ENCODE results near the gene GBX1. TPM values are rescaled to one million over a fixed set of nuclear protein-coding genes. Genes with fewer than 3 reads are reported as not detected.

The GBX1 gene
- total RNA-seq, 2 donors from 2014 or later, result not detected

DNA sequence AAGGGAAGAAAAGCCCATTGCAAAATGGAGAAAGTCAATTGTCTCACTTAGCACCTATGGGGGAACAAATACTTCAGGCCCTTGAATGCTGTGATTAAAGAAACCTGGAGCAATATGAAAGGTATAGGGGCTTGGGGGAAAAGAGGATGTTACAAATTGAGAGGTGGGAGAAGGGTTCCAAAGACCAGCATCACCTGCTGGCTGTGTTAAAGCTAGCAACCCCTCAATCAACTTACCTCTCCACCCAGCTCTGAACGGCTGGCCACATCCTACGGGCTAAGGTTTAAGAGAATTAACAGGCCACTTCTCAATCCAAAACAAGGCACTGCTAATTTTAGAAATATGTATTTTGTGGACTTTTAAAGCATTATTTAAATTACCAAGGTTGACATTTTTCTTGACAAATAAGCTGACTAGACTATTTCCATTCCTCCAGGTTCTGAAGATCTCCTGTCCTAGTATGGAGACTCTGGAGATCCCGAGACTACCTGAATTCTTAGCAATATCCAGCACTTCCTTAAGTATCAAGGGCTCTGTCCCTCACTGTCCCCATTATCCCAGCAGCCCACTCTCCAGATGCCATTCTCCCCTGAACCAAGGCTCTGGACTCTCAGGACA lies 43.8 kb upstream of the GBX1 start:
- H3K27me3 ChIP-seq, result no peaks in the 10 kb centered on the region
- peaks cover 0 to 15% of the 10 kb centered on the region in 2 donors for H3K36me3 ChIP-seq (replicated peaks in 1 of 2; ENCODE audit: insufficient read depth in 1 of 2, low read depth in 2 of 2)
- H3K4me1 ChIP-seq, result no peaks in the 10 kb centered on the region
- intact Hi-C loops (cut with DNase I), result no loop called here
- no peak for TF ChIP-seq POLR2A (IDR thresholded peaks at IDR 0.05)
- TF ChIP-seq, protein P1, sequence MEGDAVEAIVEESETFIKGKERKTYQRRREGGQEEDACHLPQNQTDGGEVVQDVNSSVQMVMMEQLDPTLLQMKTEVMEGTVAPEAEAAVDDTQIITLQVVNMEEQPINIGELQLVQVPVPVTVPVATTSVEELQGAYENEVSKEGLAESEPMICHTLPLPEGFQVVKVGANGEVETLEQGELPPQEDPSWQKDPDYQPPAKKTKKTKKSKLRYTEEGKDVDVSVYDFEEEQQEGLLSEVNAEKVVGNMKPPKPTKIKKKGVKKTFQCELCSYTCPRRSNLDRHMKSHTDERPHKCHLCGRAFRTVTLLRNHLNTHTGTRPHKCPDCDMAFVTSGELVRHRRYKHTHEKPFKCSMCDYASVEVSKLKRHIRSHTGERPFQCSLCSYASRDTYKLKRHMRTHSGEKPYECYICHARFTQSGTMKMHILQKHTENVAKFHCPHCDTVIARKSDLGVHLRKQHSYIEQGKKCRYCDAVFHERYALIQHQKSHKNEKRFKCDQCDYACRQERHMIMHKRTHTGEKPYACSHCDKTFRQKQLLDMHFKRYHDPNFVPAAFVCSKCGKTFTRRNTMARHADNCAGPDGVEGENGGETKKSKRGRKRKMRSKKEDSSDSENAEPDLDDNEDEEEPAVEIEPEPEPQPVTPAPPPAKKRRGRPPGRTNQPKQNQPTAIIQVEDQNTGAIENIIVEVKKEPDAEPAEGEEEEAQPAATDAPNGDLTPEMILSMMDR (IDR thresholded peaks at IDR 0.05), result no peak
- ATAC-seq (no peak), DNase-seq (no peak)
- no peak overlapping the region for H3K4me3 ChIP-seq
- H3K9me3 ChIP-seq, result no peaks in the 10 kb centered on the region
- 76 to 84% methylated on average over 3 of the region's 3 CpGs for WGBS, 2 donors
- H3K27ac ChIP-seq, result no peak overlapping the region

DNA sequence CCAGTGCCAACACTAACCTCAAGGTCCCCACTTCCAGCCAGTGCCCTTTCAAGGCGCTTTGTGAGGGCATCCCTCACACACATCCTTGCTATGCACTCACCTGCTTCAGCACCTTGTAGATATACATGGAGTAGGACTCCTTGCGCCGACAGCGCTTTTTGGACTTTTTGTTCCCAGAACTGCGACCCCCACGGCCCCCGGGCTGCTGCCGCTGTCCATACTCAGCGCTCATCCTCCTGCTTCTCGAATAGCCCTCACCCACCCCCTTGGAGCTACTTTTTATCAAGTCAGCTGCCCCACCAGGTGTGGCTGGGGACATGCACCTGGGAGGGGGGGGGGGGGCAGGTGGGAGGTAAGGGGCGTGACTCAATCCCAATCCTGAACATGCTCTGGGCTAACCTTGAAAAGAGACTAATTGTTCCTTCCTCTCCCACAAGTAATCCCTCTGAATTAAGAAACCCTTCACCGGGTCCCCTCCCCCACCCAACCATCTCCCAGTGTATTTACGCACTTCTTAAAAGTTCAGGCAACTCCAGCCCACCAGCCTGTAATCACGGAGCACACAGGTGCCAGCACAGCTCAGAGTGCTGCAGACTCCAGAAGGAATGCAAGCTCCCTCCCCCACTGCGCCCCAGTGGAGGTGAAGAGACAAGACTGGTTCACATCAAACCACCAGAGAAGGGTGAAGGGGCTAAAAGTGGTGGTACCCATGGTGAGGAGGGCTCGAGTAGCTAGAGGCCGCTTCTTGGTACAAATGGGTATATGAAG lies 42.8 kb upstream of the GBX1 start, which contains the start of gene H2BK1:
TSS of gene H2BK1 (minus strand) at position 402 of the 768 bp plus-strand sequence. CDS start at position 232, 170 bp downstream.
- H3K27me3 ChIP-seq, result no peaks in the 10 kb centered on the region
- intact Hi-C loops (cut with DNase I), result no loop called here
- H3K36me3 ChIP-seq (replicated peaks in 1 of 2; ENCODE audit: insufficient read depth in 1 of 2, low read depth in 2 of 2), result peaks cover 0 to 7% of the 10 kb centered on the region in 2 donors
- TF ChIP-seq, protein P1 (IDR thresholded peaks at IDR 0.05), result no peak
- no peak for TF ChIP-seq POLR2A (IDR thresholded peaks at IDR 0.05)
- ATAC-seq (no peak), DNase-seq (no peak)
- H3K4me1 ChIP-seq, result no peaks in the 10 kb centered on the region
- no peak within 1 kb of the TSS for H3K27ac ChIP-seq
- no peaks in the 10 kb centered on the region for H3K9me3 ChIP-seq
- WGBS, 2 donors, result 58 to 59% methylated on average over 17 of the region's 17 CpGs
- no peak within 1 kb of the TSS for H3K4me3 ChIP-seq

DNA sequence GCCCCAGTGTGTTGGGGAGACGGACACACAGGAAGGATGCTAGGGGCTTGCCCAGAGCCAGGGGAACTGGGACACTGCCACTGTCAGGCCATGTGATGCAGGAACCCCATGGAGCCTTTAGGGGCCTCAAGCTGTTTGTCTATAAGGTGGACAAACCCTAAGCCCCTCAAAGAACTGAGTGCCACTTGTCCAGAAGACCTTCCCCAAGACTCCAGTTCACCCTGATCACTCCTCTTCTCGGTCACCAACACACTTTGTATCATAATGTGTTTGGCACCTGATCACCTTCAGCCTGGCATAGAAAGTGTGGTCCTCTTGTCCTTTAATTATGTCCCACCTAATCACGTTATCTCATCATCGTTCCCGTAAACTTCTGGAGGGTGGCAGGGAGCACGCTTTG lies 42.1 kb upstream of the GBX1 start:
- intact Hi-C loops (cut with DNase I), result no loop called here
- Histone ChIP-seq H3K9me3 (no peaks in the 10 kb centered on the region), H3K27ac (no peak overlapping the region), H3K4me3 (no peak overlapping the region), H3K27me3 (no peaks in the 10 kb centered on the region), H3K36me3 (replicated peaks in 1 of 2; ENCODE audit: insufficient read depth in 1 of 2, low read depth in 2 of 2) (peaks cover 0 to 5% of the 10 kb centered on the region in 2 donors), H3K4me1 (no peaks in the 10 kb centered on the region)
- TF ChIP-seq POLR2A (IDR thresholded peaks at IDR 0.05), result no peak
- TF ChIP-seq, protein P1 (IDR thresholded peaks at IDR 0.05), result no peak
- no peak for ATAC-seq
- WGBS, 2 donors, result 39 to 61% methylated on average over 6 of the region's 6 CpGs
- DNase-seq, result no peak

DNA sequence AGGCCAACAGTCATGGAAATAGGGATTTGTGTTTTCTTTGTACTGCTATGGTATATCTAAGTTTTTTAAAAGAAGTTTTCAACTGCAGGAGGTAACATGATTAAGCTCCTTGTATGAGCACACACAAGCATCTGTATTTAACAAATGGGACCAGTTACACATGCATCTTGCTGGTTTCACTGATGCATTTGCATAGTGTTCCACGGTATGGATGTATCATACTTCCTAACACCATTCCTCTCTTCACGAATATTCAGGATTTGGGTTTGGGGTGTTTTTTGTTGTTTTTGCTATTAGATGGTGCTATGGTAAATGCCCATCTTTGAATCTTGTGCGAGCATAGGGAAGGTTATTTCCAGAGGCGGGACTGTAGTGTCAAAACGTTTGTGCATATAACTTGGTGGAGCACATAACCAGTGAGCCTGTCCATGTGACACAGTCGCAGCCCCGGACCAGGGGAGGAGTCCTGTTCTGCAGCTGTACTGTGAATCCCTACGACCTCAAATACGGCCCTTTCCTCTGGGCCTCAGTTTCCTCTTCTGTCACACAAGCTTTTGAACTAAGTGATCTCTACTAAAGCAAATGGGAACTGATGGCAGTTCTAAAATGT lies 40.9 kb upstream of the GBX1 start:
- Histone ChIP-seq H3K27me3 (no peaks in the 10 kb centered on the region), H3K9me3 (no peaks in the 10 kb centered on the region), H3K36me3 (replicated peaks in 1 of 2; ENCODE audit: insufficient read depth in 1 of 2, low read depth in 2 of 2) (peaks cover 0 to 3% of the 10 kb centered on the region in 2 donors), H3K4me3 (no peak overlapping the region), H3K27ac (no peak overlapping the region), H3K4me1 (no peaks in the 10 kb centered on the region)
- 36 to 48% methylated on average over 9 of the region's 9 CpGs for WGBS, 2 donors
- intact Hi-C loops (cut with DNase I), result no loop called here
- ATAC-seq (no peak), DNase-seq (no peak)
- TF ChIP-seq POLR2A (IDR thresholded peaks at IDR 0.05), result no peak
- TF ChIP-seq, protein P1 (IDR thresholded peaks at IDR 0.05), result no peak

All from body of pancreas (tissue), 4 donors.